ENCODE data around the gene SAAL1. TPM values are rescaled to one million over a fixed set of nuclear protein-coding genes. Genes with fewer than 3 reads are reported as not detected.

SAAL1 gene
- total RNA-seq, 1 experiment from 2014 or later: 41.2 TPM

DNA sequence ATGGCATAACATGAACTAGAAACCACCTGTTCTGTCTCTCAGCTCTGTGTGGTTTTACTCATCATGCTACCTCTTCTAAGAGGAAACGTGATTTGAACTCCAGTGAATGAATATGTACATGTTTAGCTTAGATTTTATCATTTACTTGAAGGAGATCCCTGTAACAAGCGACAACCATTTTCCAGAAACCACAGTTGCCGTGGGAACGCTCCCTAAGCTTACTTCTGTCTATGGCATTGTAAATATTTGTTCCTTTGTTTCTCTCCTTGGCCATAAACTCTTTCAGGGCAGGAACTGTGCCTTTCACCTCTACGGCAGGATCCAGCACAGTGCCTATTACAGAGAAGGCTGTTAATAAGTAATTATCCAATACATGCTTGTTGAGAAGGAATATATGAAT lies 42.8 kb downstream of the SAAL1 start:
- H3K9ac ChIP-seq (ENCODE audit: low read length): no peak overlapping the region
- no peaks in the 10 kb centered on the region for H3K9me3 ChIP-seq (ENCODE audit: control insufficient read depth in 1 of 2, insufficient read depth in 1 of 2, low read depth in 1 of 2, low read length in 2 of 2)
- H3K4me1 ChIP-seq (ENCODE audit: control insufficient read depth in 1 of 2, insufficient read depth in 2 of 2, low read length in 2 of 2): no peaks in the 10 kb centered on the region
- ChIA-PET RAD21 (ENCODE audit: low non-redundant PET in 1 of 2, low total read pairs in 2 of 2, uncharacterized antibody in 2 of 2, unreplicated experiment in 2 of 2) (no interaction called here), POLR2A (no interaction called here), CTCF (no interaction called here)
- H3K27ac ChIP-seq (ENCODE audit: low read depth, low read length): no peak overlapping the region
- no peak overlapping the region for H2AFZ ChIP-seq (ENCODE audit: low read depth, low read length, poor library complexity, severe bottlenecking)
- H3K36me3 ChIP-seq (ENCODE audit: control insufficient read depth in 1 of 2, insufficient read depth in 2 of 2, low read length in 2 of 2): no peaks in the 10 kb centered on the region
- DNase-seq (ENCODE audit: low read depth, low spot score): no peak
- no peak overlapping the region for H3K4me2 ChIP-seq (ENCODE audit: low read length)
- intact Hi-C loops (cut with micrococcal nuclease): no loop called here
- H3K4me3 ChIP-seq (replicated peaks in 1 of 2; ENCODE audit: low read depth in 1 of 2, low read length in 2 of 2): no peak overlapping the region
- TF ChIP-seq, protein P1, sequence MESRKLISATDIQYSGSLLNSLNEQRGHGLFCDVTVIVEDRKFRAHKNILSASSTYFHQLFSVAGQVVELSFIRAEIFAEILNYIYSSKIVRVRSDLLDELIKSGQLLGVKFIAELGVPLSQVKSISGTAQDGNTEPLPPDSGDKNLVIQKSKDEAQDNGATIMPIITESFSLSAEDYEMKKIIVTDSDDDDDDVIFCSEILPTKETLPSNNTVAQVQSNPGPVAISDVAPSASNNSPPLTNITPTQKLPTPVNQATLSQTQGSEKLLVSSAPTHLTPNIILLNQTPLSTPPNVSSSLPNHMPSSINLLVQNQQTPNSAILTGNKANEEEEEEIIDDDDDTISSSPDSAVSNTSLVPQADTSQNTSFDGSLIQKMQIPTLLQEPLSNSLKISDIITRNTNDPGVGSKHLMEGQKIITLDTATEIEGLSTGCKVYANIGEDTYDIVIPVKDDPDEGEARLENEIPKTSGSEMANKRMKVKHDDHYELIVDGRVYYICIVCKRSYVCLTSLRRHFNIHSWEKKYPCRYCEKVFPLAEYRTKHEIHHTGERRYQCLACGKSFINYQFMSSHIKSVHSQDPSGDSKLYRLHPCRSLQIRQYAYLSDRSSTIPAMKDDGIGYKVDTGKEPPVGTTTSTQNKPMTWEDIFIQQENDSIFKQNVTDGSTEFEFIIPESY (IDR thresholded peaks at IDR 0.05; ENCODE audit: extremely low read depth, insufficient replicate concordance, low read length): no peak
- no peak for TF ChIP-seq SRF (IDR thresholded peaks at IDR 0.05; ENCODE audit: low read depth)
- no peak for TF ChIP-seq JUND (IDR thresholded peaks at IDR 0.05)
- TF ChIP-seq SP1 (IDR thresholded peaks at IDR 0.05; ENCODE audit: low read depth): no peak
- no peaks in the 10 kb centered on the region for H3K79me2 ChIP-seq (ENCODE audit: insufficient read depth, low read length)
- BruUV-seq (replicated peaks): no TSS peak
- no peak for ATAC-seq
- no peaks in the 10 kb centered on the region for H3K27me3 ChIP-seq (ENCODE audit: insufficient read depth, low read length)
- H3K9me2 ChIP-seq (ENCODE audit: insufficient read depth): no peaks in the 10 kb centered on the region
- H4K20me1 ChIP-seq (ENCODE audit: insufficient read depth): no peaks in the 10 kb centered on the region

DNA sequence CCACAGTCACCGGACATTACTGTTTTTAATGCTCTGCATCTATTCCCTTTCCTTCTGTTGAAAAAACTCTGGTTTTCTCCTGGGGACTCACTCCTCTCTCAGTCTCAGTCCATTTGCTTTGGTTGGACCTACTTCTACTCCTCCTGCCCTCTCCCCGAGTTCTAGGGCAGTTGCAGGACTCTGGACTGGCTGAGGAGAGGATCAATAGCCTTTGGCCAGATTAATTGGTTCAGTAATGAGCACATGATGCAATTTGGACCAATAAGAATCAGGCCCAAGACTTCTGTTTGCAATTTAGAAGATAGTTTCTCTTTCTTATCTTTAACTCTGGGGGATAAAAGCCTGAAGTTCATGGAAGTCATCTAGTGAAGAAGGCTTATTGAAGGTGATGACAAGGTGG lies 44.5 kb downstream of the SAAL1 start:
- CTCF ChIA-PET: no interaction called here
- Histone ChIP-seq H3K4me1 (ENCODE audit: control insufficient read depth in 1 of 2, insufficient read depth in 2 of 2, low read length in 2 of 2) (no peaks in the 10 kb centered on the region), H3K9me3 (ENCODE audit: control insufficient read depth in 1 of 2, insufficient read depth in 1 of 2, low read depth in 1 of 2, low read length in 2 of 2) (no peaks in the 10 kb centered on the region), H3K27me3 (ENCODE audit: insufficient read depth, low read length) (no peaks in the 10 kb centered on the region), H3K36me3 (ENCODE audit: control insufficient read depth in 1 of 2, insufficient read depth in 2 of 2, low read length in 2 of 2) (no peaks in the 10 kb centered on the region), H4K20me1 (ENCODE audit: insufficient read depth) (no peaks in the 10 kb centered on the region), H3K27ac (ENCODE audit: low read depth, low read length) (no peak overlapping the region), H2AFZ (ENCODE audit: low read depth, low read length, poor library complexity, severe bottlenecking) (no peak overlapping the region), H3K9me2 (ENCODE audit: insufficient read depth) (no peaks in the 10 kb centered on the region; the same call in 1 of the 2 replicates), H3K79me2 (ENCODE audit: insufficient read depth, low read length) (no peaks in the 10 kb centered on the region), H3K4me3 (replicated peaks in 1 of 2; ENCODE audit: low read depth in 1 of 2, low read length in 2 of 2) (no peak overlapping the region), H3K4me2 (ENCODE audit: low read length) (no peak overlapping the region), H3K9ac (ENCODE audit: low read length) (no peak overlapping the region)
- no TSS peak for BruUV-seq (replicated peaks)
- DNase-seq (ENCODE audit: low read depth, low spot score) (no peak), ATAC-seq (no peak)
- TF ChIP-seq SRF (IDR thresholded peaks at IDR 0.05; ENCODE audit: low read depth): no peak
- POLR2A ChIA-PET: no interaction called here
- RAD21 ChIA-PET (ENCODE audit: low non-redundant PET in 1 of 2, low total read pairs in 2 of 2, uncharacterized antibody in 2 of 2, unreplicated experiment in 2 of 2): no interaction called here
- intact Hi-C loops (cut with micrococcal nuclease): no loop called here

All from HCT116 (cell line).